GM23338 (cell line): ENCODE measurements around the gene PA2G4. TPM values are rescaled to one million over a fixed set of nuclear protein-coding genes. Genes with fewer than 3 reads are reported as not detected.

Experiments used
- ATAC-seq: fragments of 200-7000 bp; cut with Tn5 transposase; 3 replicates; pipeline ENCODE4 v1.9.1; 2020
- DNase-seq: peaks from one replicate; pipeline ENCODE4 v3.0.0-alpha.2; 2015; ENCODE audit warnings: low spot score
- H2AFZ ChIP-seq: fragments of 200-600 bp; sonication (generic); 2 replicates; pipeline ENCODE4 v1.8.0; 2016; ENCODE audit warnings: antibody characterized with exemption, mild to moderate bottlenecking, moderate library complexity
- H3F3A ChIP-seq: fragments of 200-600 bp; sonication (generic); replicated peaks from 2 replicates; pipeline ENCODE4 v1.8.0; 2017; ENCODE audit warnings: antibody characterized with exemption, mixed run types, low read depth
- H3K27ac ChIP-seq: fragments of 200-600 bp; sonication (generic); 2 replicates; pipeline ENCODE4 v1.6.1; 2016; ENCODE audit warnings: low read depth
- H3K27me3 ChIP-seq: fragments of 200-600 bp; sonication (generic); 2 replicates; pipeline ENCODE4 v1.8.0; 2016; ENCODE audit warnings: mild to moderate bottlenecking, mixed run types, moderate library complexity; ENCODE audit not compliant: insufficient read depth
- H3K36me3 ChIP-seq: fragments of 200-600 bp; sonication (generic); 2 replicates; pipeline ENCODE4 v1.8.0; 2016; ENCODE audit warnings: mild to moderate bottlenecking; ENCODE audit not compliant: insufficient read depth
- H3K4me1 ChIP-seq: fragments of 200-600 bp; sonication (generic); 2 replicates; pipeline ENCODE4 v1.8.0; 2016; ENCODE audit warnings: mild to moderate bottlenecking, moderate library complexity; ENCODE audit not compliant: insufficient read depth
- H3K4me2 ChIP-seq: fragments of 200-600 bp; sonication (generic); 2 replicates; pipeline ENCODE4 v1.7.1; 2017; ENCODE audit warnings: mixed run types
- H3K4me3 ChIP-seq: fragments of 200-600 bp; sonication (generic); 2 replicates; pipeline ENCODE4 v1.6.1; 2016; ENCODE audit warnings: mixed run types
- H3K79me2 ChIP-seq: fragments of 200-600 bp; sonication (generic); replicated peaks from 2 replicates; pipeline ENCODE4 v1.8.0; 2017; ENCODE audit warnings: mild to moderate bottlenecking; ENCODE audit not compliant: insufficient read depth
- H3K9me2 ChIP-seq: fragments of 200-600 bp; sonication (generic); 2 replicates; pipeline ENCODE4 v1.8.0; 2017; ENCODE audit not compliant: insufficient read depth
- H4K20me1 ChIP-seq: fragments of 200-600 bp; sonication (generic); replicated peaks from 2 replicates; pipeline ENCODE4 v1.8.0; 2017; ENCODE audit warnings: mild to moderate bottlenecking; ENCODE audit not compliant: insufficient read depth
- H3K27ac Mint-ChIP-seq: 2 replicates; pipeline ENCODE4 v1.8.0; 2020; ENCODE audit warnings: inconsistent platforms, mild to moderate bottlenecking, moderate library complexity, mixed read lengths
- H3K27me3 Mint-ChIP-seq: 3 replicates; pipeline ENCODE4 v1.8.0; 2022; ENCODE audit warnings: low read depth, mild to moderate bottlenecking, moderate library complexity, mixed read lengths, inconsistent platforms; ENCODE audit not compliant: insufficient read depth, poor library complexity
- H3K36me3 Mint-ChIP-seq: 3 replicates; pipeline ENCODE4 v1.8.0; 2021; ENCODE audit warnings: low read depth, mild to moderate bottlenecking, inconsistent platforms, moderate library complexity, mixed read lengths
- H3K4me1 Mint-ChIP-seq: 3 replicates; pipeline ENCODE4 v1.8.0; 2020; ENCODE audit warnings: mild to moderate bottlenecking, inconsistent platforms, mixed read lengths
- H3K4me3 Mint-ChIP-seq: 3 replicates; pipeline ENCODE4 v1.8.0; 2021; ENCODE audit warnings: moderate library complexity, mild to moderate bottlenecking, inconsistent platforms, mixed read lengths
- H3K9me3 Mint-ChIP-seq: 3 replicates; pipeline ENCODE4 v1.8.0; 2020; ENCODE audit warnings: moderate library complexity, mild to moderate bottlenecking, inconsistent platforms, mixed read lengths
- CREB1 ChIP-seq: fragments of 250-450 bp; sonication (Bioruptor Pico); IDR thresholded peaks from 2 replicates; pipeline ENCODE4 v1.5.0; 2020; ENCODE audit warnings: low read depth, mild to moderate bottlenecking, moderate library complexity
- EZH2 ChIP-seq: fragments of 200-600 bp; sonication (generic); IDR thresholded peaks from one replicate; pipeline ENCODE4 v1.8.0; 2017; ENCODE audit warnings: antibody characterized with exemption, mild to moderate bottlenecking, low read depth; ENCODE audit not compliant: unreplicated experiment
- EZH2phosphoT487 ChIP-seq: fragments of 200-600 bp; sonication (generic); IDR thresholded peaks from one replicate; pipeline ENCODE4 v1.8.1; 2018; ENCODE audit warnings: antibody characterized with exemption; ENCODE audit not compliant: unreplicated experiment
- JUNB ChIP-seq: IDR thresholded peaks from one replicate; pipeline ENCODE4 v1.6.1; 2016; ENCODE audit warnings: antibody characterized with exemption; ENCODE audit not compliant: unreplicated experiment
- NANOG ChIP-seq: IDR thresholded peaks from 2 replicates; pipeline ENCODE4 v1.6.1; 2016; ENCODE audit warnings: antibody characterized with exemption, borderline replicate concordance
- POLR2AphosphoS5 ChIP-seq: IDR thresholded peaks from 2 replicates; pipeline ENCODE4 v1.6.1; 2016; ENCODE audit warnings: antibody characterized with exemption, low read depth
- STAT1 ChIP-seq: IDR thresholded peaks from one replicate; pipeline ENCODE4 v1.6.1; 2016; ENCODE audit warnings: antibody characterized with exemption; ENCODE audit not compliant: unreplicated experiment
- ZNF114 ChIP-seq: fragments of 250-450 bp; sonication (Bioruptor Pico); IDR thresholded peaks from 2 replicates; pipeline ENCODE4 v1.5.0; 2020; ENCODE audit warnings: mild to moderate bottlenecking, moderate library complexity
- ZNF331 ChIP-seq: fragments of 250-450 bp; sonication (Bioruptor Pico); IDR thresholded peaks from 2 replicates; pipeline ENCODE4 v1.5.0; 2020; ENCODE audit warnings: low read depth, mild to moderate bottlenecking, moderate library complexity
- polyA plus RNA-seq: library from polyadenylated mRNA; unstranded; fragments of >200 nt; fragmentation: Nextera tagmentation; extraction: Ambion mirVana; gene quantifications from 2 replicates; pipeline ENCODE4 v1.2.1, GENCODE V29; 2016
- total RNA-seq: library from RNA; depleted of rRNA; stranded (reverse); fragments of >200 nt; shearing (Covaris generic); gene quantifications from 2 replicates; pipeline ENCODE4 v1.2.3, GENCODE V29; 2014
- TF ChIP-seq, protein P1 (sequence below), 2 experiments: fragments of 200-600 bp in 1 of 2; sonication (generic) in 1 of 2; conservative IDR thresholded peaks; 2 replicates each; pipeline versions ENCODE4 v1.5.1 to v1.6.1; 2016 to 2017; ENCODE audit warnings: antibody characterized with exemption in 2 of 2, low read depth in 2 of 2, mild to moderate bottlenecking in 2 of 2, moderate library complexity in 1 of 2
- TF ChIP-seq, protein P2 (sequence below): IDR thresholded peaks from 2 replicates; pipeline ENCODE4 v1.6.1; 2016; ENCODE audit warnings: antibody characterized with exemption
- TF ChIP-seq, protein P3 (sequence below): fragments of 250-450 bp; sonication (Bioruptor Pico); IDR thresholded peaks from 2 replicates; pipeline ENCODE4 v1.5.0; 2020; ENCODE audit warnings: mild to moderate bottlenecking, moderate library complexity
- TF ChIP-seq, protein P4 (sequence below): IDR thresholded peaks from one replicate; pipeline ENCODE4 v1.6.1; 2018; ENCODE audit warnings: antibody characterized with exemption; ENCODE audit not compliant: unreplicated experiment

Gene PA2G4
- total and polyA plus RNA-seq, 2 experiments from 2014 or later, result 237 to 373 TPM

DNA sequence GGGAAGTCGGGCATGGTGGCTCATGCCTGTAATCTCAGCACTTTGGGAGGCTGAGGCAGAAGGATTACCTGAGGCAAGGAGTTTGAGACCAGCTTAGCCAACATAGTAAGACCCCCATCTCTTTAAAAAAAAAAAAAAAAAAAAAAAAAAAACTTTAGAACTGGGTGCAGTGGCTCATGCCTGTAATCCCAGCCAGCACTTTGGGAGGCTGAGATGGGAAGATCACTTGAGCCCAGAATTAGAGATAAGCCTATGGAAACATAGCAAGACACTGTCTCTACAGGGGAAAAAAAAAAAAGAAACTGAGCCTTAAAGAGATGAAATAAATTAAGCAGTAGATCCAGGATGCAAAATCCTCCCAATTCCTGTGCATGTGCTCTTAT is 1.7 kb upstream of the PA2G4 start:
- no peak overlapping the region for H3K4me3 ChIP-seq
- no peaks in the 10 kb centered on the region for H3K9me3 Mint-ChIP-seq
- no peak overlapping the region for H3K27ac Mint-ChIP-seq
- H3K4me1 ChIP-seq, result peaks cover 22% of the 10 kb centered on the region
- peaks cover 32% of the 10 kb centered on the region for H3K79me2 ChIP-seq
- H3K4me3 Mint-ChIP-seq, result peak overlapping the region; percentile 96; the same call in 2 of the 3 replicates
- peak overlapping the region; percentile 88; the same call in 1 of the 2 replicates for H3K27ac ChIP-seq
- DNase-seq, result no peak
- 0 out of 2 replicates have a peak overlapping the region, but pooled peaks have one; percentile 85 for H3K4me2 ChIP-seq
- no peak for TF ChIP-seq EZH2phosphoT487
- TF ChIP-seq, protein P1, sequence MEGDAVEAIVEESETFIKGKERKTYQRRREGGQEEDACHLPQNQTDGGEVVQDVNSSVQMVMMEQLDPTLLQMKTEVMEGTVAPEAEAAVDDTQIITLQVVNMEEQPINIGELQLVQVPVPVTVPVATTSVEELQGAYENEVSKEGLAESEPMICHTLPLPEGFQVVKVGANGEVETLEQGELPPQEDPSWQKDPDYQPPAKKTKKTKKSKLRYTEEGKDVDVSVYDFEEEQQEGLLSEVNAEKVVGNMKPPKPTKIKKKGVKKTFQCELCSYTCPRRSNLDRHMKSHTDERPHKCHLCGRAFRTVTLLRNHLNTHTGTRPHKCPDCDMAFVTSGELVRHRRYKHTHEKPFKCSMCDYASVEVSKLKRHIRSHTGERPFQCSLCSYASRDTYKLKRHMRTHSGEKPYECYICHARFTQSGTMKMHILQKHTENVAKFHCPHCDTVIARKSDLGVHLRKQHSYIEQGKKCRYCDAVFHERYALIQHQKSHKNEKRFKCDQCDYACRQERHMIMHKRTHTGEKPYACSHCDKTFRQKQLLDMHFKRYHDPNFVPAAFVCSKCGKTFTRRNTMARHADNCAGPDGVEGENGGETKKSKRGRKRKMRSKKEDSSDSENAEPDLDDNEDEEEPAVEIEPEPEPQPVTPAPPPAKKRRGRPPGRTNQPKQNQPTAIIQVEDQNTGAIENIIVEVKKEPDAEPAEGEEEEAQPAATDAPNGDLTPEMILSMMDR (conservative IDR thresholded peaks at IDR 0.05; ENCODE audit: low read depth in 2 of 2), result no peak
- TF ChIP-seq EZH2, result no peak
- TF ChIP-seq, protein P2, sequence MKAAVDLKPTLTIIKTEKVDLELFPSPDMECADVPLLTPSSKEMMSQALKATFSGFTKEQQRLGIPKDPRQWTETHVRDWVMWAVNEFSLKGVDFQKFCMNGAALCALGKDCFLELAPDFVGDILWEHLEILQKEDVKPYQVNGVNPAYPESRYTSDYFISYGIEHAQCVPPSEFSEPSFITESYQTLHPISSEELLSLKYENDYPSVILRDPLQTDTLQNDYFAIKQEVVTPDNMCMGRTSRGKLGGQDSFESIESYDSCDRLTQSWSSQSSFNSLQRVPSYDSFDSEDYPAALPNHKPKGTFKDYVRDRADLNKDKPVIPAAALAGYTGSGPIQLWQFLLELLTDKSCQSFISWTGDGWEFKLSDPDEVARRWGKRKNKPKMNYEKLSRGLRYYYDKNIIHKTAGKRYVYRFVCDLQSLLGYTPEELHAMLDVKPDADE, result no peak
- no peak for TF ChIP-seq STAT1
- no peak for TF ChIP-seq CREB1
- TF ChIP-seq, protein P3, sequence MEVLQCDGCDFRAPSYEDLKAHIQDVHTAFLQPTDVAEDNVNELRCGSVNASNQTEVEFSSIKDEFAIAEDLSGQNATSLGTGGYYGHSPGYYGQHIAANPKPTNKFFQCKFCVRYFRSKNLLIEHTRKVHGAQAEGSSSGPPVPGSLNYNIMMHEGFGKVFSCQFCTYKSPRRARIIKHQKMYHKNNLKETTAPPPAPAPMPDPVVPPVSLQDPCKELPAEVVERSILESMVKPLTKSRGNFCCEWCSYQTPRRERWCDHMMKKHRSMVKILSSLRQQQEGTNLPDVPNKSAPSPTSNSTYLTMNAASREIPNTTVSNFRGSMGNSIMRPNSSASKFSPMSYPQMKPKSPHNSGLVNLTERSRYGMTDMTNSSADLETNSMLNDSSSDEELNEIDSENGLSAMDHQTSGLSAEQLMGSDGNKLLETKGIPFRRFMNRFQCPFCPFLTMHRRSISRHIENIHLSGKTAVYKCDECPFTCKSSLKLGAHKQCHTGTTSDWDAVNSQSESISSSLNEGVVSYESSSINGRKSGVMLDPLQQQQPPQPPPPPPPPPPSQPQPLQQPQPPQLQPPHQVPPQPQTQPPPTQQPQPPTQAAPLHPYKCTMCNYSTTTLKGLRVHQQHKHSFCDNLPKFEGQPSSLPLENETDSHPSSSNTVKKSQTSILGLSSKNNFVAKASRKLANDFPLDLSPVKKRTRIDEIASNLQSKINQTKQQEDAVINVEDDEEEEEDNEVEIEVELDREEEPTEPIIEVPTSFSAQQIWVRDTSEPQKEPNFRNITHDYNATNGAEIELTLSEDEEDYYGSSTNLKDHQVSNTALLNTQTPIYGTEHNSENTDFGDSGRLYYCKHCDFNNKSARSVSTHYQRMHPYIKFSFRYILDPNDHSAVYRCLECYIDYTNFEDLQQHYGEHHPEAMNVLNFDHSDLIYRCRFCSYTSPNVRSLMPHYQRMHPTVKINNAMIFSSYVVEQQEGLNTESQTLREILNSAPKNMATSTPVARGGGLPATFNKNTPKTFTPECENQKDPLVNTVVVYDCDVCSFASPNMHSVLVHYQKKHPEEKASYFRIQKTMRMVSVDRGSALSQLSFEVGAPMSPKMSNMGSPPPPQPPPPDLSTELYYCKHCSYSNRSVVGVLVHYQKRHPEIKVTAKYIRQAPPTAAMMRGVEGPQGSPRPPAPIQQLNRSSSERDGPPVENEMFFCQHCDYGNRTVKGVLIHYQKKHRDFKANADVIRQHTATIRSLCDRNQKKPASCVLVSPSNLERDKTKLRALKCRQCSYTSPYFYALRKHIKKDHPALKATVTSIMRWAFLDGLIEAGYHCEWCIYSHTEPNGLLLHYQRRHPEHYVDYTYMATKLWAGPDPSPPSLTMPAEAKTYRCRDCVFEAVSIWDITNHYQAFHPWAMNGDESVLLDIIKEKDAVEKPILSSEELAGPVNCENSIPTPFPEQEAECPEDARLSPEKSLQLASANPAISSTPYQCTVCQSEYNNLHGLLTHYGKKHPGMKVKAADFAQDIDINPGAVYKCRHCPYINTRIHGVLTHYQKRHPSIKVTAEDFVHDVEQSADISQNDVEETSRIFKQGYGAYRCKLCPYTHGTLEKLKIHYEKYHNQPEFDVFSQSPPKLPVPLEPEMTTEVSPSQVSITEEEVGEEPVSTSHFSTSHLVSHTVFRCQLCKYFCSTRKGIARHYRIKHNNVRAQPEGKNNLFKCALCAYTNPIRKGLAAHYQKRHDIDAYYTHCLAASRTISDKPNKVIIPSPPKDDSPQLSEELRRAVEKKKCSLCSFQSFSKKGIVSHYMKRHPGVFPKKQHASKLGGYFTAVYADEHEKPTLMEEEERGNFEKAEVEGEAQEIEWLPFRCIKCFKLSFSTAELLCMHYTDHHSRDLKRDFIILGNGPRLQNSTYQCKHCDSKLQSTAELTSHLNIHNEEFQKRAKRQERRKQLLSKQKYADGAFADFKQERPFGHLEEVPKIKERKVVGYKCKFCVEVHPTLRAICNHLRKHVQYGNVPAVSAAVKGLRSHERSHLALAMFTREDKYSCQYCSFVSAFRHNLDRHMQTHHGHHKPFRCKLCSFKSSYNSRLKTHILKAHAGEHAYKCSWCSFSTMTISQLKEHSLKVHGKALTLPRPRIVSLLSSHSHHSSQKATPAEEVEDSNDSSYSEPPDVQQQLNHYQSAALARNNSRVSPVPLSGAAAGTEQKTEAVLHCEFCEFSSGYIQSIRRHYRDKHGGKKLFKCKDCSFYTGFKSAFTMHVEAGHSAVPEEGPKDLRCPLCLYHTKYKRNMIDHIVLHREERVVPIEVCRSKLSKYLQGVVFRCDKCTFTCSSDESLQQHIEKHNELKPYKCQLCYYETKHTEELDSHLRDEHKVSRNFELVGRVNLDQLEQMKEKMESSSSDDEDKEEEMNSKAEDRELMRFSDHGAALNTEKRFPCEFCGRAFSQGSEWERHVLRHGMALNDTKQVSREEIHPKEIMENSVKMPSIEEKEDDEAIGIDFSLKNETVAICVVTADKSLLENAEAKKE, result no peak
- TF ChIP-seq POLR2AphosphoS5, result no peak
- TF ChIP-seq, protein P4, sequence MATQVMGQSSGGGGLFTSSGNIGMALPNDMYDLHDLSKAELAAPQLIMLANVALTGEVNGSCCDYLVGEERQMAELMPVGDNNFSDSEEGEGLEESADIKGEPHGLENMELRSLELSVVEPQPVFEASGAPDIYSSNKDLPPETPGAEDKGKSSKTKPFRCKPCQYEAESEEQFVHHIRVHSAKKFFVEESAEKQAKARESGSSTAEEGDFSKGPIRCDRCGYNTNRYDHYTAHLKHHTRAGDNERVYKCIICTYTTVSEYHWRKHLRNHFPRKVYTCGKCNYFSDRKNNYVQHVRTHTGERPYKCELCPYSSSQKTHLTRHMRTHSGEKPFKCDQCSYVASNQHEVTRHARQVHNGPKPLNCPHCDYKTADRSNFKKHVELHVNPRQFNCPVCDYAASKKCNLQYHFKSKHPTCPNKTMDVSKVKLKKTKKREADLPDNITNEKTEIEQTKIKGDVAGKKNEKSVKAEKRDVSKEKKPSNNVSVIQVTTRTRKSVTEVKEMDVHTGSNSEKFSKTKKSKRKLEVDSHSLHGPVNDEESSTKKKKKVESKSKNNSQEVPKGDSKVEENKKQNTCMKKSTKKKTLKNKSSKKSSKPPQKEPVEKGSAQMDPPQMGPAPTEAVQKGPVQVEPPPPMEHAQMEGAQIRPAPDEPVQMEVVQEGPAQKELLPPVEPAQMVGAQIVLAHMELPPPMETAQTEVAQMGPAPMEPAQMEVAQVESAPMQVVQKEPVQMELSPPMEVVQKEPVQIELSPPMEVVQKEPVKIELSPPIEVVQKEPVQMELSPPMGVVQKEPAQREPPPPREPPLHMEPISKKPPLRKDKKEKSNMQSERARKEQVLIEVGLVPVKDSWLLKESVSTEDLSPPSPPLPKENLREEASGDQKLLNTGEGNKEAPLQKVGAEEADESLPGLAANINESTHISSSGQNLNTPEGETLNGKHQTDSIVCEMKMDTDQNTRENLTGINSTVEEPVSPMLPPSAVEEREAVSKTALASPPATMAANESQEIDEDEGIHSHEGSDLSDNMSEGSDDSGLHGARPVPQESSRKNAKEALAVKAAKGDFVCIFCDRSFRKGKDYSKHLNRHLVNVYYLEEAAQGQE, result no peak
- TF ChIP-seq NANOG, result no peak
- TF ChIP-seq ZNF114 (CRISPR knock-in tag), result no peak
- TF ChIP-seq JUNB, result no peak
- TF ChIP-seq ZNF331 (CRISPR knock-in tag), result no peak
- H3K27me3 ChIP-seq, result no peaks in the 10 kb centered on the region
- H3K27me3 Mint-ChIP-seq, result peaks cover 13% of the 10 kb centered on the region
- H3K4me1 Mint-ChIP-seq, result peaks cover 21% of the 10 kb centered on the region
- H3K36me3 ChIP-seq, result peaks cover 40% of the 10 kb centered on the region
- no peak for ATAC-seq
- H3F3A ChIP-seq, result peaks cover 37% of the 10 kb centered on the region
- H4K20me1 ChIP-seq, result peaks cover 17% of the 10 kb centered on the region
- H3K36me3 Mint-ChIP-seq, result peaks cover 74% of the 10 kb centered on the region
- no peak overlapping the region for H2AFZ ChIP-seq
- H3K9me2 ChIP-seq, result no peaks in the 10 kb centered on the region
